GM19372 (cell line): ENCODE data around the gene TARS1.
"Not testable (repeated sequence)": the region's sequence is repeated elsewhere in the genome, so short reads cannot be mapped to it uniquely, and the experiment has no call there.

Source experiments
- ATAC-seq: cut with Tn5 transposase; IDR thresholded peaks from one replicate; pipeline ENCODE4 v1.9.1; 2021; ENCODE audit warnings: mild to moderate bottlenecking, low read depth, moderate library complexity; ENCODE audit not compliant: unreplicated experiment

The TARS1 gene

GRCh38 chr5:33482335-33482734 is 41.6 kb downstream of the TARS1 start:
- no peak for ATAC-seq

- ATAC-seq, result no peak
Observed at GRCh38 chr5:33487236-33487635, 46.5 kb downstream of the TARS1 start.

GRCh38 chr5:33488558-33489355 is 48.0 kb downstream of the TARS1 start:
- ATAC-seq, result no peak

GRCh38 chr5:33489481-33490067 is 48.8 kb downstream of the TARS1 start:
- no peak for ATAC-seq

GRCh38 chr5:33490071-33490665 is 49.4 kb downstream of the TARS1 start:
- no peak for ATAC-seq

- no peak for ATAC-seq
Observed at GRCh38 chr5:33491941-33492340, 51.2 kb downstream of the TARS1 start.

- no peak for ATAC-seq
Observed at GRCh38 chr5:33494466-33494865, 53.7 kb downstream of the TARS1 start.

GRCh38 chr5:33501260-33501659 is 60.5 kb downstream of the TARS1 start:
- no peak for ATAC-seq

- no peak for ATAC-seq
Observed at GRCh38 chr5:33501899-33502298, 61.1 kb downstream of the TARS1 start.

- ATAC-seq, result no peak
Observed at GRCh38 chr5:33504570-33504969, 63.8 kb downstream of the TARS1 start.

- ATAC-seq, result no peak
Observed at GRCh38 chr5:33507426-33507825, 66.7 kb downstream of the TARS1 start.

- no peak for ATAC-seq
Observed at GRCh38 chr5:33509036-33509435, 68.3 kb downstream of the TARS1 start.

GRCh38 chr5:33513462-33514185 is 72.9 kb downstream of the TARS1 start:
- no peak for ATAC-seq

GRCh38 chr5:33515366-33515765 is 74.6 kb downstream of the TARS1 start:
- not testable (repeated sequence) for ATAC-seq

- ATAC-seq, result no peak
Observed at GRCh38 chr5:33516421-33516820, 75.7 kb downstream of the TARS1 start.
